CD4-positive, alpha-beta memory T cell (primary cell): Measurements from ENCODE around the gene RLF. TPM values are rescaled to one million over a fixed set of nuclear protein-coding genes. Genes with fewer than 3 reads are reported as not detected.

Experiments
- CTCF ChIA-PET: fragments of 350-600 bp; sonication (Branson Sonifier 250); formaldehyde crosslinking; loops from one replicate; lab custom pipeline; 2021; ENCODE audit warnings: inconsistent platforms; ENCODE audit not compliant: partially characterized antibody; lab: Charles Lee
- POLR2A ChIA-PET: fragments of 350-600 bp; sonication (Branson Sonifier 250); formaldehyde crosslinking; loops from one replicate; lab custom pipeline; 2021; ENCODE audit not compliant: partially characterized antibody; lab: Charles Lee
- DNase-seq, 5 donors: peaks; one replicate each; pipeline versions ENCODE4 v3.0.0 to v3.0.0-alpha.2; 2020 to 2022; ENCODE audit warnings: mixed read lengths in 1 of 5
- H3K27ac ChIP-seq: one replicate; pipeline ENCODE4 v1.7.0; 2013; ENCODE audit warnings: low read depth, low read length
- H3K27me3 ChIP-seq: 2 replicates; pipeline ENCODE4 v1.7.0; 2013; ENCODE audit warnings: mild to moderate bottlenecking, low read length, moderate library complexity; ENCODE audit not compliant: insufficient read depth
- H3K36me3 ChIP-seq: 2 replicates; pipeline ENCODE4 v1.7.0; 2013; ENCODE audit warnings: mild to moderate bottlenecking, low read length, moderate library complexity; ENCODE audit not compliant: insufficient read depth
- H3K4me1 ChIP-seq: 2 replicates; pipeline ENCODE4 v1.7.0; 2013; ENCODE audit warnings: mild to moderate bottlenecking, low read length, moderate library complexity; ENCODE audit not compliant: insufficient read depth
- H3K4me3 ChIP-seq, 2 donors: one replicate each; pipeline ENCODE4 v1.7.0; 2013; ENCODE audit warnings: low read length in 2 of 2, mild to moderate bottlenecking in 1 of 2
- H3K9me3 ChIP-seq, 2 donors: one replicate each; pipeline ENCODE4 v1.7.0; 2013; ENCODE audit warnings: low read length in 2 of 2, control low read depth in 1 of 2; ENCODE audit not compliant: control insufficient read depth in 1 of 2
- H3K27ac Mint-ChIP-seq, 7 donors: one replicate each; pipeline ENCODE4 v1.8.0; 2020 to 2021; ENCODE audit warnings: mixed read lengths in 7 of 7, mild to moderate bottlenecking in 6 of 7, inconsistent platforms in 3 of 7, moderate library complexity in 3 of 7
- H3K27me3 Mint-ChIP-seq, 2 donors: one replicate each; pipeline ENCODE4 v1.8.0; 2020 to 2021; ENCODE audit warnings: mixed read lengths in 2 of 2
- H3K36me3 Mint-ChIP-seq, 2 donors: one replicate each; pipeline ENCODE4 v1.8.0; 2020 to 2021; ENCODE audit warnings: mixed read lengths in 2 of 2, inconsistent platforms in 1 of 2, mild to moderate bottlenecking in 1 of 2
- H3K4me1 Mint-ChIP-seq, 4 donors: one replicate each; pipeline ENCODE4 v1.8.0; 2020 to 2021; ENCODE audit warnings: mixed read lengths in 4 of 4, mild to moderate bottlenecking in 1 of 4
- H3K4me3 Mint-ChIP-seq, 8 donors: one replicate each; pipeline ENCODE4 v1.8.0; 2020 to 2021; ENCODE audit warnings: mixed read lengths in 8 of 8, mild to moderate bottlenecking in 7 of 8, moderate library complexity in 6 of 8, inconsistent platforms in 3 of 8
- H3K9me3 Mint-ChIP-seq, 8 donors: one replicate each; pipeline ENCODE4 v1.8.0; 2020 to 2021; ENCODE audit warnings: mixed read lengths in 8 of 8, mild to moderate bottlenecking in 5 of 8, inconsistent platforms in 3 of 8, moderate library complexity in 1 of 8
- intact Hi-C: fragments of 100-400 bp; cut with micrococcal nuclease; formaldehyde crosslinking; loops from one replicate; pipeline ENCODE4 v1.15.1; 2023
- polyA plus RNA-seq, 2 donors: library from polyadenylated mRNA; unstranded; fragments of 300-500 nt; fragmentation: Illumina TruSeq; gene quantifications; one replicate each; pipeline ENCODE4 v1.2.3, GENCODE V29; 2021
- total RNA-seq, 2 experiments: library from RNA; stranded (reverse); gene quantifications; one replicate each; pipeline ENCODE4 v1.2.3, GENCODE V29; 2021

RLF gene
- total and polyA plus RNA-seq, 4 experiments from 2014 or later: 7.6 to 23.4 (median 16.5) TPM

GRCh38 chr1:40133312-40133665 lies 27.9 kb upstream of the RLF start:
- intact Hi-C loops: no loop called here
- no peaks in the 10 kb centered on the region for H3K36me3 ChIP-seq
- H3K9me3 ChIP-seq: no peaks in the 10 kb centered on the region
- DNase-seq: no peak
- H3K27ac ChIP-seq: no peak overlapping the region
- H3K4me3 ChIP-seq: no peak overlapping the region
- Mint-ChIP-seq H3K9me3 (no peaks in the 10 kb centered on the region), H3K36me3 (no peaks in the 10 kb centered on the region), H3K4me3 (no peak overlapping the region), H3K4me1 (no peaks in the 10 kb centered on the region), H3K27me3 (peaks cover 7 to 10% of the 10 kb centered on the region in 2 donors), H3K27ac (no peak overlapping the region)
- CTCF ChIA-PET: interaction anchor here (2.2 kb wide), 1 partner anchor 11 kb away, joined by 10 read pairs; no protein-coding TSS in a partner anchor
- H3K4me1 ChIP-seq: no peaks in the 10 kb centered on the region
- H3K27me3 ChIP-seq: no peaks in the 10 kb centered on the region
- POLR2A ChIA-PET: no interaction called here

GRCh38 chr1:40133839-40134238 lies 27.3 kb upstream of the RLF start:
- no peaks in the 10 kb centered on the region for H3K27me3 ChIP-seq
- no peaks in the 10 kb centered on the region for H3K36me3 ChIP-seq
- DNase-seq: no peak
- no peak overlapping the region for H3K27ac ChIP-seq
- intact Hi-C loops: no loop called here
- Mint-ChIP-seq H3K9me3 (no peaks in the 10 kb centered on the region), H3K4me3 (no peak overlapping the region), H3K36me3 (no peaks in the 10 kb centered on the region), H3K27ac (no peak overlapping the region), H3K27me3 (peaks cover 7 to 10% of the 10 kb centered on the region in 2 donors), H3K4me1 (no peaks in the 10 kb centered on the region)
- H3K9me3 ChIP-seq: no peaks in the 10 kb centered on the region
- POLR2A ChIA-PET: no interaction called here
- H3K4me1 ChIP-seq: no peaks in the 10 kb centered on the region
- CTCF ChIA-PET: interaction anchor here (2.2 kb wide), 1 partner anchor 10 kb away, joined by 10 read pairs; no protein-coding TSS in a partner anchor
- no peak overlapping the region for H3K4me3 ChIP-seq

GRCh38 chr1:40140211-40140973 lies 20.8 kb upstream of the RLF start:
- Histone ChIP-seq H3K36me3 (no peaks in the 10 kb centered on the region), H3K27me3 (no peaks in the 10 kb centered on the region), H3K27ac (no peak overlapping the region), H3K9me3 (no peaks in the 10 kb centered on the region), H3K4me3 (no peak overlapping the region), H3K4me1 (no peaks in the 10 kb centered on the region)
- ChIA-PET POLR2A (no interaction called here), CTCF (interaction anchor here (1.7 kb wide), 1 partner anchor 198 kb away, joined by 8 read pairs; no protein-coding TSS in a partner anchor)
- no peaks in the 10 kb centered on the region for H3K36me3 Mint-ChIP-seq
- peaks cover 11 to 12% of the 10 kb centered on the region in 2 donors for H3K27me3 Mint-ChIP-seq
- H3K27ac Mint-ChIP-seq: no peak overlapping the region
- H3K4me3 Mint-ChIP-seq: no peak overlapping the region
- peaks cover 0 to 7% (median 3%) of the 10 kb centered on the region in 4 donors for H3K4me1 Mint-ChIP-seq
- DNase-seq: no peak
- H3K9me3 Mint-ChIP-seq: no peaks in the 10 kb centered on the region
- intact Hi-C loops: loop anchor here (10.0 kb wide), 1 partner anchor 46 kb away; the partner anchor contains the start of gene PPT1

GRCh38 chr1:40141878-40142535 lies 19.2 kb upstream of the RLF start:
- Mint-ChIP-seq H3K4me3 (no peak overlapping the region), H3K27me3 (peaks cover 12 to 20% of the 10 kb centered on the region in 2 donors), H3K27ac (no peak overlapping the region), H3K9me3 (no peaks in the 10 kb centered on the region), H3K4me1 (peaks cover 0 to 7% (median 3%) of the 10 kb centered on the region in 4 donors), H3K36me3 (no peaks in the 10 kb centered on the region)
- ChIA-PET CTCF (interaction anchor here (0.8 to 5.9 kb wide), 8 partner anchors 11 to 784 kb away, joined by 3 to 116 read pairs (median 7); no protein-coding TSS in a partner anchor), POLR2A (interaction anchor here (0.6 kb wide), 1 partner anchor 11 kb away, joined by 4 read pairs; no protein-coding TSS in a partner anchor)
- H3K36me3 ChIP-seq: no peaks in the 10 kb centered on the region
- H3K9me3 ChIP-seq: no peaks in the 10 kb centered on the region
- intact Hi-C loops: loop anchor here (10.0 kb wide), 1 partner anchor 47 kb away; the partner anchor contains the start of gene PPT1
- DNase-seq: no peak
- no peak overlapping the region for H3K27ac ChIP-seq
- no peaks in the 10 kb centered on the region for H3K4me1 ChIP-seq
- H3K4me3 ChIP-seq: no peak overlapping the region
- H3K27me3 ChIP-seq: no peaks in the 10 kb centered on the region

- ChIA-PET CTCF (interaction anchor here (0.6 to 5.9 kb wide), 49 partner anchors 9 to 525 kb away, joined by 3 to 116 read pairs (median 4); partner anchors contain the start of genes SMAP2 and ZFP69B), POLR2A (interaction anchor here (1.1 kb wide), 1 partner anchor 9 kb away, joined by 3 read pairs; no protein-coding TSS in a partner anchor)
- Histone ChIP-seq H3K4me1 (no peaks in the 10 kb centered on the region), H3K27ac (no peak overlapping the region), H3K9me3 (no peaks in the 10 kb centered on the region), H3K36me3 (no peaks in the 10 kb centered on the region), H3K4me3 (no peak overlapping the region), H3K27me3 (no peaks in the 10 kb centered on the region)
- Mint-ChIP-seq H3K9me3 (no peaks in the 10 kb centered on the region), H3K4me1 (peaks cover 0 to 7% (median 3%) of the 10 kb centered on the region in 4 donors), H3K27me3 (peaks cover 13 to 30% of the 10 kb centered on the region in 2 donors), H3K36me3 (no peaks in the 10 kb centered on the region), H3K27ac (peak overlapping the region in 1 of 7 donors; percentile 12), H3K4me3 (no peak overlapping the region)
- DNase-seq: peak; percentile 60 to 65 (median 65)
- intact Hi-C loops: loop anchor here (1.0 to 10.0 kb wide), 6 partner anchors 49 to 525 kb away; partner anchors contain the start of gene PPT1
Observed at GRCh38 chr1:40143891-40144575, 17.2 kb upstream of the RLF start.

- no peak overlapping the region for H3K27ac ChIP-seq
- intact Hi-C loops: no loop called here
- Mint-ChIP-seq H3K4me1 (peaks cover 4 to 10% (median 5%) of the 10 kb centered on the region in 4 donors), H3K4me3 (no peak overlapping the region), H3K27me3 (peaks cover 3 to 19% of the 10 kb centered on the region in 2 donors), H3K27ac (no peak overlapping the region), H3K9me3 (no peaks in the 10 kb centered on the region), H3K36me3 (no peaks in the 10 kb centered on the region)
- no peaks in the 10 kb centered on the region for H3K4me1 ChIP-seq
- POLR2A ChIA-PET: interaction anchor here (1.1 to 2.6 kb wide), 4 partner anchors 163 to 230 kb away, joined by 3 to 19 read pairs (median 6); no protein-coding TSS in a partner anchor
- no peak overlapping the region for H3K4me3 ChIP-seq
- no peaks in the 10 kb centered on the region for H3K36me3 ChIP-seq
- no peaks in the 10 kb centered on the region for H3K9me3 ChIP-seq
- CTCF ChIA-PET: interaction anchor here (0.9 to 9.5 kb wide), 33 partner anchors 8 to 623 kb away, joined by 3 to 278 read pairs (median 7); partner anchors contain the start of genes COL9A2, RLF and SMAP2
- no peaks in the 10 kb centered on the region for H3K27me3 ChIP-seq
- no peak for DNase-seq
Observed at GRCh38 chr1:40151457-40152079, 9.6 kb upstream of the RLF start.
